ENCODE results near the gene KCNK7.

The KCNK7 gene

DNA sequence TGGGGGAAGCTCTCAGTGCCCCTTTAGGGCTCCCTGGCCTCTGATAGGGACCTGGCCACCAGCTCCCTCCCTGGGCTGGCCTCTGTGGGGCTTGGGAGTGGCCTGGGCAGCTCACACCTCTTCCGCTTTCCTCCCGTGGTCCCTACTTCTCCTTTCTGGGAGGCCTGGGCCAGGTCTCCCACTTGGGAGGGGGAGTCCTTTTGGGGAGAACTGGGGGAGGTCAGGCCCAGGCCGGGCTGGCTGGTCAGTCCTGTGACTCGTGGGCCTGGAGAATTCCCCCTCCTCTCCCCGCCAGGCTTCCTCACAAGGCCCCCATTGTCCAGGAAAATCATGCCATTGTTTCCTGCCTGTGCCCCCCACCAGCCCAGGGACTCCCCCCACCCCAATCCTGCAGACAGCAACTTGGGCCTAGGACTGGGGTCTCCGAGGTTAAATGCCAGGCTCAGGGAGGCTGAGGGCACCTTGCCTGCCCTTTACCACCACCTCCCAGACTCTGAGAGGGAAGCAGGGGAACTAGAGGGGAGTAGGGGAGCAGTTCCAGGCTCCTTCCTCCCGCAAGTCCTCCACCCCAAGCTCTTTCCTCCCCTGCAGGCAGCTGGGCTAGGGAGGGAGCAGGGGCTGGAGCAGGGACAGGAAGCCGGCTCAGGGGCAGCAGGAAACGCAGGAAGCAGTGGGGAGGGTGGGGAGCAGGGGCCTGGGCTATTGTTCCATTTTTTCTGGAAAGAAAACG lies 15.6 kb upstream of the KCNK7 start:
- no peak for DNase-seq (ENCODE audit: low read depth in 2 of 2)

DNA sequence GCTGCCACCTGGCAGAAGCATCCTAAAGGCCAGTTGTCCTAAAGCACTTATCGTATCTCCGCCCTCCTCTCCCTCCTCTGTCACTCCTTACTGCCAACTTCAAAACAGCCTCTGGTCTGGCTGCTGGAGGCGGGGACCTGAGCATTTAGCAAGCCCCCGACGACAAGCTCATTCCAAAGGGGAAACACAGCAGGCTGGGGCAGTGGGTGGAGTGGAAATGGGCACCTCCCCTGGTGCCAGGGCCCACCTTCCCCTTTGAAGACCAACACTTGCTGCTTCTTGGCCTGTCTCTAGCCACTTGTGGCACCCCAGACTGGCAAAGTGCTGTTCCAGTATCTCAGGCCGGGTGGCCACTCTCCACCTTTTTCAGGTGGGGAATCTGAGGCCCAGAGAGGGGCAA lies 14.8 kb upstream of the KCNK7 start:
- DNase-seq (ENCODE audit: low read depth in 2 of 2), result no peak

- DNase-seq (ENCODE audit: low read depth in 2 of 2), result no peak
Observed at GRCh38 chr11:65609665-65610064, 14.1 kb upstream of the KCNK7 start.

DNA sequence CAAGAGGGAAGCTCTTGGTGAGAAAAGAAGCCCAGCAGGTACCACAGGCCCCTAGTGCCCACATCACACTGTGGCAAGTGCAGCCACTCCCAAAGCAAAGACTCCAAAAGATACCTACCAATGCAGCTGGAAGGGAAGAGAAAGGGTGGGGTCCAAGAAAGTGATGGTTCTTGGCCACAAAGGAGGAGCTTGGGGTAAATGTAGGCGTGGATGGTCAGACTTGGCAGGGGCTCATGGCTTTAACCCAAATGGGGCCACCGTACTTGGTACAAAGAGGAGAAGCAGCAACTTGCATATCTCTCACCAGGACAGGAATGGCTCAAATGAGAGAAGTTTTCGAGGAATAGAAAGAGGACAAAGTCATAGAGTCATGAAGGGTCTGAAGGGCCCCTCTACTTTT lies 13.6 kb upstream of the KCNK7 start:
- no peak for DNase-seq (ENCODE audit: low read depth in 2 of 2)

- no peak for DNase-seq (ENCODE audit: low read depth in 2 of 2)
Observed at GRCh38 chr11:65607614-65608426, 12.2 kb upstream of the KCNK7 start.

DNA sequence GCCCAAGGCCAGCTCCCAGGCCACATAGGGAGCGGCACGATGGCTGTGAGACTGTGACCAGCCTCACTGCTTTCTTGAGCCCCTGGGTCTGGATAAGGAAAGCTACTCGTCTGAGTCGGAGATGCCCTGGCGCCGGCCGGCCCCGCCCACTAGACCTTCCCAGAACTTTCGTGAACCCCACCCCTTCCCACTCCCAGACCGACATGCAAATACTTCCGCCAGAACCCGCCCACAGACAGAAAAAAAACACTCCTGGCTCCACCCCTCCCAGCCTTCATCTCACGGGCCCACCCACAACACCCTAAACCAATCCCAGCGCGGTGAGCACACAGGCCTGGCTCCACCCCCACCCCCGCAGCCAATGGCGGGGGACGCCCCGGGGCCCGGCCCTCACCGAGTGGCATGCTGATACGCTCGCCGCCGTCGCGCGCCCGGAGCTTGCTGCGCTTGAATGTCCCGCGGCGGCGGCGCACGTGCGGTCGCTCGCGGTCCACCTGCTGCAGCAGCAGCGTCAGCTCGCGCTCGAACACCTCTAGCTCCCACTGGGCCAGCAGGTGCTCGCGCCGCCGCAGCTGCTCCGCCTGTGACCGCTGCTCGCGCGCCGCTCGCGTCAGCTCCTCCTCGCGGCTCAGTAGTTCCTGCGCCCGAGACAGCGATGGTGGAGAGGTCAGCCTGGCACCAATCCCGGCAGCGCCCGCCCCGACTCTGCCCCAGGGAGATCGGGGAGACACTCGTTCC lies 11.4 kb upstream of the KCNK7 start:
- DNase-seq (ENCODE audit: low read depth in 2 of 2), result no peak

DNA sequence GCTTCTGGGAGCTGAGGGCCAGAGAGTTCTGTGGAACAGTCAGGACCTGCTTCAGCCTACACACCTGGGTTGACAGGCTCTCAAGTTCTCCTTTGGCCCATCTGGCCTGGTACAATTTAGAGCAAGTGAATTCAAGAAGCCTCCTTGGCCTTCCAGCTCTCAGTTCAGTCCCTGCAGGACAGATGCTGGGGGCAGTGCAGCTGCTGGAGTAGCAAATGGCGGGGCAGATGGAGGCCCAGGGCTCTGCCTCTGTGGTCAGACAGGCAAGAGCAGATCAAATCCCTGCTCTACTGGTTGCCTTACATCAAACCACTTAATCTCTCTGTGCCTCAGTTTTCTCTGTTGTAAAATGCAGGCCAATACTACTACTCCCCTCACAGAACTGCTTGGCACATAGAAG lies 8.7 kb upstream of the KCNK7 start:
- DNase-seq (ENCODE audit: low read depth in 2 of 2), result no peak

DNA sequence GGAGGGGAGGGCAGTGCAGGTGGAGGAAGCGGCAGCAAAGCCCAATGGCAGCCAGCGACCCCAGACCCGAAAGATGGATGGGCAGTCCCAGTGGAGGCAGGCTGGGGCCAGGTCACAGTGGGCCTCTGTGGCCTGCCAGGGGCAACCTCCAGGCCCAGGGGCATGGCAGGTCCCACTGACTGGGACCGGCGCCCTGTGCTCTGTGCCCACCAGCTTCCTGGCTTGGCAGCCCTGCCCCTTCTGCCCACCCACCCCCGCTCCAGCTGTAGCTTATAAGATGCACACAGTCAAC lies 4.3 kb upstream of the KCNK7 start:
- DNase-seq (ENCODE audit: low read depth in 2 of 2), result no peak

- DNase-seq (ENCODE audit: low read depth in 2 of 2), result no peak
Observed at GRCh38 chr11:65599216-65599954, 3.8 kb upstream of the KCNK7 start.

DNA sequence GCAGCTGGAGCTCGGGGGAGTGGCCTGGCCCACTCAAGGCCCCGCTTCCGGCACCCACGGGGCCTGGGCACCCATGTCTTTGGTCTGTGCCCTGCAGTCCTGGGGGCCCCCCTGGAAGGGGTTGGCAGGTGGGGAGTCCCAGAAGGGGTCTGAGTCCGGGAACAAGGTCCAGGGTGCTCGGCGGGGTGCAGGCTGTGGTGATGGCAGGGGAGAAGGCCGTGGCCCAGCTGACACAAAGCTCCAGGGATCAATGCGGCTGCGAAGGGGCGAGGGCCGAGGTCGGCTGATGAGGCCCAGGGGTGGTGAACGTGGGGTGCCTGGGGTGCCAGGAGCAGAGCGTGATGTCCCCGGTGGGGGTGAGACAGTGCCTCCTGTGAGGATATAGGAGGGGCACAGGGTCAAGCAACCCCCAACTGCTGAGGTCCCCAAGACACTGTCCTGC lies 2.7 kb upstream of the KCNK7 start:
- DNase-seq (ENCODE audit: low read depth in 2 of 2), result no peak

GRCh38 chr11:65596520-65596919 lies 920 bp upstream of the KCNK7 start:
- DNase-seq (ENCODE audit: low read depth in 2 of 2), result no peak

GRCh38 chr11:65595131-65595530 lies 469 bp downstream of the KCNK7 start:
- no peak for DNase-seq (ENCODE audit: low read depth in 2 of 2)

DNA sequence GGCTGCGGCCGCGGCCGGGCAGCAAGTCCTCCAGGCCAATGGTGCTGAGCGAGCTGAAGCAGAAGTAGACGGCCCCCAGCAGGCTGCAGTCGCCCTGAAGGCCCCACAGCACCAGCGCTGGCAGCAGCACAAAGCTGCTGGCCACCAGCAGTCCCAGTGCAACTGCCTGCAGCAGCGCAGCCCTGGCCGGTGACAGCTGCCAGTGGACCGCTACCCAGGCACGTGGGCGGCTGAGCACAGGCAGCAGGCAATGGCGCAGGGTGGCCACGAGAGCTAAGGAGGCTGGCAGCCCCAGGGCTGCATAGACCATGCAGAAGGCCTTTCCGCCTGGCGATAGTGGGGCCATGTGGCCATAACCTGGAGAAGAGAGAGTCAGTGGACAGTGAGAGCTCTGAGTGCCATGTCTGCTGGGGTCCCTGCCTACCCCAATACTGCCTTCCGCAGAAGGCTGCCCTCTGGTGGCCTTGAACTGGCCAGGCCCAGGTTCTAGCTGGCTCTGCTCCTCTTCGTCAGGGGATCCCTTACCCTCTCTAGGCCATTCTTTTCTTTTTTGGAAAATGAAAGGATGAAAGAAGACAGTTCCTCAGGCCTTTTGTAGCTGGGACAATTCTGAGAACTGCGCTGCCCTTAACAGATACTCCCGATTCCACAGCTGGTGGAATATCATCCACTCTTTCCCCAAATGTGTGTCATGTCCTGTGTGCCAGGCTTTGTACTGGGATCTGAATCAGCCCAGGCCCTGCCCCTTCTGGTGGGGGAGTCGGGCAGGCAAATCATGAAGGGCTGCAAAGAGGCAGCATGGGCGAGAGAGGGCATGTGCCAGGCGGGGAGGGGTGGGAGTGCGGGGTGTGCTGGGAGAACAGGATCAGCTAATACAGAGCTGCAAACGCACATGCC lies 1.8 kb downstream of the KCNK7 start:
- no peak for DNase-seq (ENCODE audit: low read depth in 2 of 2)

DNA sequence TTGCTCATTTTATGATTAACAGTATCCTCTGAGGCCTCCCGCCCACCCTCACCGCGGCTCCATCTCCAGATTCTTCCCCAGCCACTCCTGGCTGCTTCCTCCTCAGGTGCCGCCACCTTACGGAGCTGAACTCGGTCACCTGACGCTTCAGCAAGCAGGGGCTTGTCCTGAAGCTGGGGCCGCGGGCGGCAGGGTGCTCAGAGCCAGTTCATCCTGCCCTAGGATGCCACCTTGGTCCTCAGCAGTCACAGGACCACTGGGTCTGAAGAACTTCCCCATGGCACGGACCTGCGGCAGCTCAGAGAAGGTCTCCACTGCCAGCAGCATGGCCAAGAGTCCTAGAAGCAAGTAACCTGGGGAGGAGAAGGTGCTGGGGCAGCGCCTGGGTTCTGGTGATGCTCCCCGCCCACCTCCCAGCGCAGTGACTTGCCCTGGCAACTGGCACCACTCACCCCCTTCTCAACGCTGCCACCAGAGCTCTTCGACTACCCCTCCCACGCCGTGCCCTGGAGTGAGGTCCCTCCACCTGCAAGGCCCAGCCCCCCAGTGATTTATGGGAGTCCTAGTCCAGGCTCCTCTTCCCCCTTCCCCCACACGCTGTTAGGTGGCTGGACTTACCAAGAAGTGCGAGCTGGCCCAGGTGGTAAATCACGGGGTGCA lies 2.6 kb downstream of the KCNK7 start:
- DNase-seq (ENCODE audit: low read depth in 2 of 2), result no peak

DNA sequence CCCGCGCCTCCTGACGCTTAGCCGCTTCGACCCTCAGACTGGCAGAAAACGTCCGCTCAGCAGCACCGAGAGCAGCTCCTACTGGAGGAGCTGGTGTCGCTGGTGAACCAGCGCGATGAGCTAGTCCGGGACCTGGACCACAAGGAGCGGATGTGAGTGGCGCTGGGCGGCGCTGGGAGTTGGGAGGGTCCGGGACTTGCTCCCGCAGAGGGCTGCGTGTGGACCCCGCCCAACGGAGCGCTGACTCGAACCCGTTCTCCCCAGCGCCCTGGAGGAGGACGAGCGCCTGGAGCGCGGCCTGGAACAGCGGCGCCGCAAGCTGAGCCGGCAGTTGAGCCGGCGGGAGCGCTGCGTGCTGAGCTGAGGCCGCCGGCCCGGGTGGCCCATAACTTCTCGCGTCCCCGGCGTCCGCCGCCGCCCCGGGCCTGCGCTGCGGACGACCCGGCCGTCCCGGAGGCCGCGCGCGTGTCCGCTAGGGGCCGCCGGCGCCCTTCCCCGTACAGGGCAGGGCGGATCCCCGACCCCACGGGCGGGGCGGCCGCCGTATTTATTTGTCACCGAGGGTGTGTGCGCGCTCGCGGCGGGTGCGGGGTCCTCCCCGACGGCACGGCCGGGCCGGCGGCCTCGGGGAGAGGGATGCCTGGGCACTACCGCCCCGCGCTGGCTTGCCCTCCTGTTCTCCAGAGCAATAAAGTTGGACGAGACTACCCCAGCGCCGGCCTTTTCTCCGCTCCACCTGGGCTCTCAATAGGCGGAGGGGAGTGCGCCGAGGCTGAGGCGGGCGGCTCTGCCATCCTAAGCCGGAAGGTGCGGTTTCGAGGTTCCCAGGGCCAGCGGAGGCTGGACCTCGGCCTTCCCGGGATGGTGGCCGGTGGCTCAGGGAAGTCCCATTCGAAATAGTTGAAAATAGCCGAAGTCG lies 3.4 kb downstream of the KCNK7 start:
- no peak for DNase-seq (ENCODE audit: low read depth in 2 of 2)

DNA sequence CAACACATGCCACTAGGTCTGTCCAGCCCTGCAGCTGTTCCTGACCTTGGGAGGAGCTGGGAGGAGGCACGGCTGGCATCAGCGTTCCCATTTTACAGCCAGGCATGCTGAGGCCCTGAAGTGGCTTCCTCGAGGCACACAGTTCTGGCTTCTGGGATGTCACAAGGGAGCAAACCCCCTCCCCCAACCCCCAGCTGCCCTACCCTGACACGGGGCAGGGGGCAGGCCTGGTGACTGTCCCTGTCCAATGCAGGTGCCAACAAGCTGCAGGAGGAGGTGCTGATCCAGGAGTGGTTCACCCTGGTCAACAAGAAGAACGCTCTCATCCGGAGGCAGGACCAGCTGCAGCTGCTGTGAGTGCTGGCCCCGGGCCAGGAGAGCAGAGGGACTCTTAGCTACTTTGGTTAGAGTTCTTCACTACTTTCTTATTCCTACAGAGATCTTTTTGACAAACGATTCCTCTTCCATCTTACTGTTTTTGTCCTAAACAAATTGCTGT lies 5.3 kb downstream of the KCNK7 start:
- no peak for DNase-seq (ENCODE audit: low read depth in 2 of 2)

- DNase-seq (ENCODE audit: low read depth in 2 of 2), result no peak
Observed at GRCh38 chr11:65589444-65590239, 6.0 kb downstream of the KCNK7 start.

Data from activated CD8-positive, alpha-beta memory T cell treated with anti-CD3 and anti-CD28 coated beads for 4 hours (primary cell).